ENCODE results near the gene DDA1.
A peak's percentile ranks its signal among the peaks of the same experiment; 100 is the strongest.

DDA1 gene

GRCh38 chr19:17340871-17341357, 31.6 kb downstream of the DDA1 start:
- no peaks in the 10 kb centered on the region for H3K9me3 ChIP-seq (ENCODE audit: control insufficient read depth, insufficient read depth, low read depth, low read length)
- POLR2A ChIA-PET: interaction anchor here (0.5 kb wide), 1 partner anchor 606 kb away, joined by 5 read pairs; no protein-coding TSS in a partner anchor
- peaks cover 0 to 28% of the 10 kb centered on the region in 2 experiments; a peak in 2 of 3 replicates for H3K36me3 ChIP-seq (ENCODE audit: control insufficient read depth in 2 of 2, insufficient read depth in 1 of 2, low read length in 2 of 2)
- H3K4me3 ChIP-seq (ENCODE audit: low read depth, low read length): no peak overlapping the region
- CTCF ChIA-PET: interaction anchor here (0.6 to 3.1 kb wide), 3 partner anchors 49 to 135 kb away, joined by 3 to 9 read pairs (median 4); no protein-coding TSS in a partner anchor
- no peak for TF ChIP-seq KLF10 (tag by site-specific recombination; IDR thresholded peaks at IDR 0.05)
- TF ChIP-seq ZIC2 (tag by site-specific recombination; IDR thresholded peaks at IDR 0.05): peak; percentile 17; the same call in 1 of the 2 replicates
- no peak overlapping the region for H3K27ac ChIP-seq (ENCODE audit: extremely low read depth, low read depth, low read length)
- H3K4me1 ChIP-seq (ENCODE audit: control insufficient read depth, insufficient read depth, low read length): peaks cover 4% of the 10 kb centered on the region; the same call in 1 of the 2 replicates

GRCh38 chr19:17341386-17341785, 32.0 kb downstream of the DDA1 start:
- Histone ChIP-seq H3K27ac (ENCODE audit: extremely low read depth, low read depth, low read length) (no peak overlapping the region), H3K4me3 (ENCODE audit: low read depth, low read length) (no peak overlapping the region), H3K9me3 (ENCODE audit: control insufficient read depth, insufficient read depth, low read depth, low read length) (no peaks in the 10 kb centered on the region), H3K4me1 (ENCODE audit: control insufficient read depth, insufficient read depth, low read length) (peaks cover 4% of the 10 kb centered on the region; the same call in 1 of the 2 replicates), H3K36me3 (ENCODE audit: control insufficient read depth in 2 of 2, insufficient read depth in 1 of 2, low read length in 2 of 2) (peaks cover 0 to 28% of the 10 kb centered on the region in 2 experiments; a peak in 2 of 3 replicates)
- CTCF ChIA-PET: interaction anchor here (0.6 to 3.1 kb wide), 2 partner anchors 48 to 1247 kb away, joined by 4 to 9 read pairs; no protein-coding TSS in a partner anchor
- POLR2A ChIA-PET: no interaction called here
- peak; percentile 75 for TF ChIP-seq PRDM4 (tag by site-specific recombination; IDR thresholded peaks at IDR 0.05)
- TF ChIP-seq BCL11A (tag by site-specific recombination; IDR thresholded peaks at IDR 0.05; ENCODE audit: low read depth): no peak

GRCh38 chr19:17341845-17342244, 32.5 kb downstream of the DDA1 start:
- peaks cover 4% of the 10 kb centered on the region; the same call in 1 of the 2 replicates for H3K4me1 ChIP-seq (ENCODE audit: control insufficient read depth, insufficient read depth, low read length)
- peaks cover 0 to 28% of the 10 kb centered on the region in 2 experiments; a peak in 2 of 3 replicates for H3K36me3 ChIP-seq (ENCODE audit: control insufficient read depth in 2 of 2, insufficient read depth in 1 of 2, low read length in 2 of 2)
- H3K4me3 ChIP-seq (ENCODE audit: low read depth, low read length): no peak overlapping the region
- CTCF ChIA-PET: interaction anchor here (0.6 to 3.1 kb wide), 3 partner anchors 44 to 1247 kb away, joined by 4 to 9 read pairs (median 7); no protein-coding TSS in a partner anchor
- POLR2A ChIA-PET: no interaction called here
- TF ChIP-seq ZNF830 (tag by site-specific recombination; IDR thresholded peaks at IDR 0.05; ENCODE audit: low read depth) (no peak), PRDM1 (tag by site-specific recombination; IDR thresholded peaks at IDR 0.05) (peak; percentile 85), ZNF394 (tag by site-specific recombination; IDR thresholded peaks at IDR 0.05; ENCODE audit: borderline replicate concordance) (peak; percentile 41; the same call in 1 of the 2 replicates), PRDM4 (tag by site-specific recombination; IDR thresholded peaks at IDR 0.05) (0 out of 2 replicates have a peak, but pooled peaks have one; percentile 3), ZNF580 (tag by site-specific recombination; IDR thresholded peaks at IDR 0.05) (no peak), ZBTB6 (tag by site-specific recombination; IDR thresholded peaks at IDR 0.05) (peak; percentile 80; the same call in 1 of the 2 replicates), ZNF148 (tag by site-specific recombination; IDR thresholded peaks at IDR 0.05; ENCODE audit: borderline replicate concordance) (no peak)
- no peaks in the 10 kb centered on the region for H3K9me3 ChIP-seq (ENCODE audit: control insufficient read depth, insufficient read depth, low read depth, low read length)
- H3K27ac ChIP-seq (ENCODE audit: extremely low read depth, low read depth, low read length): no peak overlapping the region

All from HEK293 (cell line).